ENCODE measurements around the gene GPR42. TPM values are rescaled to one million over a fixed set of nuclear protein-coding genes. Genes with fewer than 3 reads are reported as not detected.

GPR42 gene
- total and polyA plus RNA-seq, 2 of the 4 experiments (the other 2 are of a cell fraction): not detected

DNA sequence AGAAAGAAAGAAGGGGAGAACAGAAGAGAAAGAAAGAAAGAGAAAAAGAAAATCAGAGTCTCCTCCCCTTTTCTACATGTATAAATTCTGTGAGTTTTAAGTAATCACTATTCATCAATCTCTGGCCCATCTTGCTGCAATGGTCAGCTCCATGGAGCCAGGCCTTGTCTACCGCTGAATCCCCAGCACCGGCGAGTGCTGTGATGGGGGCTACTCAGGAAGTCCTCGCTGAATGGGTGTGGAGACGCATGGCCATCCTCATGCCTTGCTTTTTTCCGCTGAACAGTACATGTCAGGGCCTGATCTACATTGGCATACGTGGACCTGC is 29.9 kb downstream of the GPR42 start:
- in situ Hi-C loops (cut with MboI; ENCODE audit: low sequenced_read_pairs): no loop called here
- Histone ChIP-seq H3K79me1 (ENCODE audit: low read depth in 1 of 2, low read length in 2 of 2) (no peaks in the 10 kb centered on the region), H3K56ac (ENCODE audit: extremely low read depth, insufficient read depth, low read length) (no peak overlapping the region), H2BK120ac (ENCODE audit: low read depth, low read length) (no peak overlapping the region), H2AK5ac (ENCODE audit: low read depth, low read length) (no peak overlapping the region), H3K14ac (replicated peaks; ENCODE audit: low read depth, low read length) (no peak overlapping the region), H3K4ac (ENCODE audit: low read depth, low read length) (no peak overlapping the region), H3K9me1 (ENCODE audit: insufficient read depth, low read length) (no peaks in the 10 kb centered on the region), H4K20me1 (ENCODE audit: insufficient read depth, low read length) (no peaks in the 10 kb centered on the region), H3K27me3 (ENCODE audit: control insufficient read depth, insufficient read depth, low read length) (peaks cover 1% of the 10 kb centered on the region; the same call in 1 of the 2 replicates), H3K4me1 (ENCODE audit: control insufficient read depth, insufficient read depth, low read length) (no peaks in the 10 kb centered on the region), H3K9ac (ENCODE audit: low read depth, low read length) (no peak overlapping the region), H2BK20ac (ENCODE audit: low read depth, low read length) (no peak overlapping the region), H2AFZ (replicated peaks; ENCODE audit: low read length, poor library complexity) (no peak overlapping the region), H3K36me3 (ENCODE audit: control insufficient read depth, insufficient read depth, low read length) (no peaks in the 10 kb centered on the region), H2AK9ac (replicated peaks; ENCODE audit: low read depth, low read length, poor library complexity) (no peak overlapping the region), H4K8ac (ENCODE audit: low read depth in 2 of 2, low read length in 2 of 2) (no peak overlapping the region), H4K91ac (ENCODE audit: insufficient read depth, low read depth, low read length) (no peak overlapping the region), H3K4me3 (ENCODE audit: insufficient read depth, low read depth, low read length) (no peak overlapping the region), H3K4me2 (ENCODE audit: low read depth, low read length) (no peak overlapping the region), H4K5ac (ENCODE audit: low read depth, low read length) (no peak overlapping the region), H3K18ac (ENCODE audit: low read depth, low read length) (no peak overlapping the region), H3K9me3 (ENCODE audit: control insufficient read depth, insufficient read depth, low read length) (no peaks in the 10 kb centered on the region), H3K23ac (ENCODE audit: low read depth, low read length) (no peak overlapping the region), H2BK15ac (ENCODE audit: low read depth, low read length) (no peak overlapping the region), H3K27ac (ENCODE audit: insufficient read depth, low read length) (no peak overlapping the region), H2BK5ac (ENCODE audit: low read depth, low read length, poor library complexity, severe bottlenecking) (no peak overlapping the region)
- CTCF ChIA-PET: no interaction called here
- WGBS, 2 experiments (ENCODE audit: extremely low coverage in 2 of 2, insufficient read length in 1 of 2): 95% methylated on average over 4 of the region's 7 CpGs; no CpG with 5 or more reads in 1 of the 2 experiments
- ATAC-seq (ENCODE audit: low read depth): no peak
- TF ChIP-seq CHD1 (IDR thresholded peaks at IDR 0.05; ENCODE audit: low read depth, low read length) (no peak), MAFK (IDR thresholded peaks at IDR 0.05; ENCODE audit: low read depth, low read length) (no peak), RFX5 (IDR thresholded peaks at IDR 0.05; ENCODE audit: low read depth, low read length) (no peak), RCOR1 (IDR thresholded peaks at IDR 0.05; ENCODE audit: insufficient replicate concordance, low read length) (no peak), SMC3 (IDR thresholded peaks at IDR 0.05; ENCODE audit: low read depth, low read length) (no peak), MAZ (IDR thresholded peaks at IDR 0.05; ENCODE audit: borderline replicate concordance, low read depth, low read length) (no peak), CEBPB (IDR thresholded peaks at IDR 0.05; ENCODE audit: low read depth, low read length) (no peak), MXI1 (IDR thresholded peaks at IDR 0.05; ENCODE audit: borderline replicate concordance, low read depth, low read length) (no peak), BHLHE40 (IDR thresholded peaks at IDR 0.05; ENCODE audit: low read depth, low read length) (no peak), RAD21 (IDR thresholded peaks at IDR 0.05; ENCODE audit: low read length) (no peak), POLR2A (IDR thresholded peaks at IDR 0.05; ENCODE audit: low read depth, low read length) (no peak)
- TF ChIP-seq, protein P1, sequence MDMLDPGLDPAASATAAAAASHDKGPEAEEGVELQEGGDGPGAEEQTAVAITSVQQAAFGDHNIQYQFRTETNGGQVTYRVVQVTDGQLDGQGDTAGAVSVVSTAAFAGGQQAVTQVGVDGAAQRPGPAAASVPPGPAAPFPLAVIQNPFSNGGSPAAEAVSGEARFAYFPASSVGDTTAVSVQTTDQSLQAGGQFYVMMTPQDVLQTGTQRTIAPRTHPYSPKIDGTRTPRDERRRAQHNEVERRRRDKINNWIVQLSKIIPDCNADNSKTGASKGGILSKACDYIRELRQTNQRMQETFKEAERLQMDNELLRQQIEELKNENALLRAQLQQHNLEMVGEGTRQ (IDR thresholded peaks at IDR 0.05; ENCODE audit: low read depth, low read length): no peak
- TF ChIP-seq, protein P2, sequence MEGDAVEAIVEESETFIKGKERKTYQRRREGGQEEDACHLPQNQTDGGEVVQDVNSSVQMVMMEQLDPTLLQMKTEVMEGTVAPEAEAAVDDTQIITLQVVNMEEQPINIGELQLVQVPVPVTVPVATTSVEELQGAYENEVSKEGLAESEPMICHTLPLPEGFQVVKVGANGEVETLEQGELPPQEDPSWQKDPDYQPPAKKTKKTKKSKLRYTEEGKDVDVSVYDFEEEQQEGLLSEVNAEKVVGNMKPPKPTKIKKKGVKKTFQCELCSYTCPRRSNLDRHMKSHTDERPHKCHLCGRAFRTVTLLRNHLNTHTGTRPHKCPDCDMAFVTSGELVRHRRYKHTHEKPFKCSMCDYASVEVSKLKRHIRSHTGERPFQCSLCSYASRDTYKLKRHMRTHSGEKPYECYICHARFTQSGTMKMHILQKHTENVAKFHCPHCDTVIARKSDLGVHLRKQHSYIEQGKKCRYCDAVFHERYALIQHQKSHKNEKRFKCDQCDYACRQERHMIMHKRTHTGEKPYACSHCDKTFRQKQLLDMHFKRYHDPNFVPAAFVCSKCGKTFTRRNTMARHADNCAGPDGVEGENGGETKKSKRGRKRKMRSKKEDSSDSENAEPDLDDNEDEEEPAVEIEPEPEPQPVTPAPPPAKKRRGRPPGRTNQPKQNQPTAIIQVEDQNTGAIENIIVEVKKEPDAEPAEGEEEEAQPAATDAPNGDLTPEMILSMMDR (conservative IDR thresholded peaks at IDR 0.05; ENCODE audit: low read depth, low read length): no peak
- TF ChIP-seq, protein P3, sequence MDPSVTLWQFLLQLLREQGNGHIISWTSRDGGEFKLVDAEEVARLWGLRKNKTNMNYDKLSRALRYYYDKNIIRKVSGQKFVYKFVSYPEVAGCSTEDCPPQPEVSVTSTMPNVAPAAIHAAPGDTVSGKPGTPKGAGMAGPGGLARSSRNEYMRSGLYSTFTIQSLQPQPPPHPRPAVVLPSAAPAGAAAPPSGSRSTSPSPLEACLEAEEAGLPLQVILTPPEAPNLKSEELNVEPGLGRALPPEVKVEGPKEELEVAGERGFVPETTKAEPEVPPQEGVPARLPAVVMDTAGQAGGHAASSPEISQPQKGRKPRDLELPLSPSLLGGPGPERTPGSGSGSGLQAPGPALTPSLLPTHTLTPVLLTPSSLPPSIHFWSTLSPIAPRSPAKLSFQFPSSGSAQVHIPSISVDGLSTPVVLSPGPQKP (IDR thresholded peaks at IDR 0.05; ENCODE audit: borderline replicate concordance, low read depth, low read length): no peak
- POLR2A ChIA-PET (ENCODE audit: unreplicated experiment): no interaction called here
- intact Hi-C loops (cut with micrococcal nuclease): no loop called here
- BruUV-seq (replicated peaks): no TSS peak
- no peak for DNase-seq
- dilution Hi-C loops (cut with HindIII; ENCODE audit: low sequenced_read_pairs, unreplicated experiment): no loop called here
